ENCODE results near the gene S100P.

GRCh38 chr4:6665320-6665654, 28.4 kb upstream of the S100P start:
- no peak for TF ChIP-seq NFE2L2 (IDR thresholded peaks at IDR 0.05; ENCODE audit: low read depth, low read length)
- TF ChIP-seq CTCF (conservative IDR thresholded peaks at IDR 0.05; ENCODE audit: low read depth, low read length), result no peak
- no peak for TF ChIP-seq CEBPB (IDR thresholded peaks at IDR 0.05; ENCODE audit: low read depth, low read length)
- no peak for TF ChIP-seq BHLHE40 (IDR thresholded peaks at IDR 0.05; ENCODE audit: low read depth, low read length)
- TF ChIP-seq RFX5 (IDR thresholded peaks at IDR 0.05; ENCODE audit: low read depth, low read length), result no peak
- TF ChIP-seq ELK1 (IDR thresholded peaks at IDR 0.05; ENCODE audit: borderline replicate concordance, low read depth, low read length), result no peak
- no peak for TF ChIP-seq MAZ (IDR thresholded peaks at IDR 0.05; ENCODE audit: borderline replicate concordance, low read depth, low read length)
